ENCODE data around the gene STK36.

STK36 gene, protein sequence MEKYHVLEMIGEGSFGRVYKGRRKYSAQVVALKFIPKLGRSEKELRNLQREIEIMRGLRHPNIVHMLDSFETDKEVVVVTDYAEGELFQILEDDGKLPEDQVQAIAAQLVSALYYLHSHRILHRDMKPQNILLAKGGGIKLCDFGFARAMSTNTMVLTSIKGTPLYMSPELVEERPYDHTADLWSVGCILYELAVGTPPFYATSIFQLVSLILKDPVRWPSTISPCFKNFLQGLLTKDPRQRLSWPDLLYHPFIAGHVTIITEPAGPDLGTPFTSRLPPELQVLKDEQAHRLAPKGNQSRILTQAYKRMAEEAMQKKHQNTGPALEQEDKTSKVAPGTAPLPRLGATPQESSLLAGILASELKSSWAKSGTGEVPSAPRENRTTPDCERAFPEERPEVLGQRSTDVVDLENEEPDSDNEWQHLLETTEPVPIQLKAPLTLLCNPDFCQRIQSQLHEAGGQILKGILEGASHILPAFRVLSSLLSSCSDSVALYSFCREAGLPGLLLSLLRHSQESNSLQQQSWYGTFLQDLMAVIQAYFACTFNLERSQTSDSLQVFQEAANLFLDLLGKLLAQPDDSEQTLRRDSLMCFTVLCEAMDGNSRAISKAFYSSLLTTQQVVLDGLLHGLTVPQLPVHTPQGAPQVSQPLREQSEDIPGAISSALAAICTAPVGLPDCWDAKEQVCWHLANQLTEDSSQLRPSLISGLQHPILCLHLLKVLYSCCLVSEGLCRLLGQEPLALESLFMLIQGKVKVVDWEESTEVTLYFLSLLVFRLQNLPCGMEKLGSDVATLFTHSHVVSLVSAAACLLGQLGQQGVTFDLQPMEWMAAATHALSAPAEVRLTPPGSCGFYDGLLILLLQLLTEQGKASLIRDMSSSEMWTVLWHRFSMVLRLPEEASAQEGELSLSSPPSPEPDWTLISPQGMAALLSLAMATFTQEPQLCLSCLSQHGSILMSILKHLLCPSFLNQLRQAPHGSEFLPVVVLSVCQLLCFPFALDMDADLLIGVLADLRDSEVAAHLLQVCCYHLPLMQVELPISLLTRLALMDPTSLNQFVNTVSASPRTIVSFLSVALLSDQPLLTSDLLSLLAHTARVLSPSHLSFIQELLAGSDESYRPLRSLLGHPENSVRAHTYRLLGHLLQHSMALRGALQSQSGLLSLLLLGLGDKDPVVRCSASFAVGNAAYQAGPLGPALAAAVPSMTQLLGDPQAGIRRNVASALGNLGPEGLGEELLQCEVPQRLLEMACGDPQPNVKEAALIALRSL (N-terminal part only)

DNA sequence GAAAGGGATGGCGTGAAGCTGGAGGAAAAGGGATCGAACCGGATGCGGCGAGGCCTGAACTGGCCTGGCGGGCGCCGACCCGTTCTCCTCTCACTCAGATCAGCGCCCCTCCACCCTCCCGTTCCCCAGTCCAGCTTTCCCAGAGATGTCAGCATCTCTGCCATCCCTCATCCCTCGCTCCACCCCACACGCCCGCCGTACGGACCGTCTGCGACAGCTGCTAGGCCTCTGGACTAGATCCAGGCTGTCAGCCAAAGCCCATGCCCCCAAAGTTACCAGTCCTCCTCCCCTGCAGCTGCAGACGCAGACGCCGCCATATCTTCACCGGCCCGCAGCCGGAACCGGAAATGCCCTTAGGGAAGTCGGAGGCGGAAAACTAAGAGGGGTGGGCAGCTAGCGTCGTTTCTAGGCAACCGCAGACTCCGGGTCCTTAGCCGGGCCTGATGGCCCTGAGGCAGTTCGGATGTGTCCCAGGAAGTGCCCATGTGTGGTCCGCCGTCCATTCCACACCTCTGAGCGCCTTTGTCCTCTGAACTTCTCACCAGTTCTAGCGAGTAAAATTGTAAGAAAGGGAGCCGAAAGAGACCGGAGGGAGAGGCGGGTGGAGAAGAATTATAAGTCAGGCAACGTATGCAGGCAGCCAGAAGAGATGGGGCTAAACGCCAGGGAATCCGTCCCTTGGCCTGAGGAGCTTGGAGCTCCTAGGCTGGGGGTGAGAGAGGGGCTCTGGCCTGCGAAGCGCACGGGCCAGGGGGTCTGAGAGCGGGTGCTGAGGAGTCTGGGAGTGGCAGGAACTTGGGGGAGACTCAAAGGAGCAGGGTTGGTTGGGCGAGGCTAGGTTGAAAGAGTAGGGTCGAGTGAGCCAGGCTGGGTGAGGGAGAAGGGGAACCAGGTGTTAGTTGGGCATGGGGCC, at the start of gene STK36, which contains the start of gene RNF25:
Gene STK36, plus strand, starts transcription at position 433 of the 913 bp plus-strand sequence. CDS start 744 bp downstream, outside the sequence.
Gene RNF25, minus strand, starts transcription at position 349 of the 913 bp plus-strand sequence. Its CDS starts 32 bp downstream, at position 317.
- DNase-seq (ENCODE audit: low read depth) = peak; percentile 80

- peak; percentile 5 for DNase-seq (ENCODE audit: low read depth)
These were observed 49.1 kb upstream of the STK36 start for GRCh38 chr2:218622606-218623365.

DNA sequence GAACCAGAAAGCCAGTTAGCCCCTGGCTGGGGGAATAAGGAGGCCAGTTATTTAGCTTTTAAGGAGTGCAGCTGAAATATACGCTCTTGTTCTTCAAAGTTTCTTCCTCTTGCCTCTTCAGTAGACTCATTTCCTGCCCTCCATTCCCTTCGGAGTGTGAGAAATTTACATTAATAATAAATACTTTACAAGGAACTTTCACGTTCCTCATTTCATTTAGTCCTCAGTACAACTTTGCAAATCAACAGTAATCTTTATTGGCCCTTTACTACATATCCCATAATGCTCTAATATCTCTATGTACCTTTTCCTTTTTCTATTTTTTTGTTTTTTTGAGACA, 48.5 kb upstream of the STK36 start:
- DNase-seq (ENCODE audit: low read depth) = no peak

- DNase-seq (ENCODE audit: low read depth) = no peak
These were observed 45.5 kb upstream of the STK36 start for GRCh38 chr2:218626369-218626768.

DNA sequence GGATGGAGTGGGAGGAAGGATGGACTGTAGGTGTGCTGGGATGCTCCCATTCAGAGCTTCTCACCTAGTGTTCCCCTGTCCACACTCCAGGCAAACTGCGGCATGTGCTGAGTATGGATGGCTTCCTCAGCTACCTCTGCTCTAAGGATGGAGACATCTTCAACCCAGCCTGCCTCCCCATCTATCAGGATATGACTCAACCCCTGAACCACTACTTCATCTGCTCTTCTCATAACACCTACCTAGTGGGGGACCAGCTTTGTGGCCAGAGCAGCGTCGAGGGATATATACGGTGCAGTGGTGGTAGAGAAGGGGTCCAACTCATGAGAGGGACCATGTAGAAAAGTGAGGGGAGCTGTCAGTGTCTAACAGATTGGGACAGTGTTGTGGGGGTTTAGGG, 43.9 kb upstream of the STK36 start:
- DNase-seq (ENCODE audit: low read depth) = no peak

DNA sequence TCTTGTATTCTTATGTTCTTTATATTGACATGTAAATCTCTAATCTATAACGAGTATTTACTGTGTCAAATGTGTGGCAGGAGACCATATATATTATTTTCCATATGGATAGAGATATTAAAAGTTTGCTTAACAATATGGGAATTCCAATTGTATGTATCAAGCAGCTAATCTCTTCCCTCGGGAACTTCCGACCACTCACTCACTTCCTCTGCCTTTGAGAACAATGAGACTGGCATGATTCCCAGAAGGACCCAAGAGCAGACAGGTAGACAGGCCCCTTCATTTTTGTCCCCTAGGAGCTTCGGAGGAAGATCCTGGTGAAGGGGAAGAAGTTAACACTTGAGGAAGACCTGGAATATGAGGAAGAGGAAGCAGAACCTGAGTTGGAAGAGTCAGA, 40.0 kb upstream of the STK36 start:
- no peak for DNase-seq (ENCODE audit: low read depth)

DNA sequence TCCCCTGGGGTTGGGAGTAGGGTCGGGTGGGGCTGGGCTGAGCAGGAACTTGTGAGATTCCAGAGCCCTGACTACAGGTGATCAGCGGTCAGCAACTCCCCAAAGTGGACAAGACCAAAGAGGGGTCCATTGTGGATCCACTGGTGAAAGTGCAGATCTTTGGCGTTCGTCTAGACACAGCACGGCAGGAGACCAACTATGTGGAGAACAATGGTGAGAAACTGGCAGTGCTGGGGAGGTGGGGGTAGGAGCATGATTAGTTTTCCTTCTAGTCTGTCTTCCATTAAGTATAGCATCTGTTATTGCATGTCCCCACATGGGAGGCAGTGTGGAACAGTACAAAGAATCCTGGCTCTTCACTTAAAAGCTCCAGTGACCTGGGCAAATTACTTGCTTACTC, 36.2 kb upstream of the STK36 start:
- DNase-seq (ENCODE audit: low read depth) = no peak

GRCh38 chr2:218638372-218638771, 33.5 kb upstream of the STK36 start:
- DNase-seq (ENCODE audit: low read depth) = no peak

DNA sequence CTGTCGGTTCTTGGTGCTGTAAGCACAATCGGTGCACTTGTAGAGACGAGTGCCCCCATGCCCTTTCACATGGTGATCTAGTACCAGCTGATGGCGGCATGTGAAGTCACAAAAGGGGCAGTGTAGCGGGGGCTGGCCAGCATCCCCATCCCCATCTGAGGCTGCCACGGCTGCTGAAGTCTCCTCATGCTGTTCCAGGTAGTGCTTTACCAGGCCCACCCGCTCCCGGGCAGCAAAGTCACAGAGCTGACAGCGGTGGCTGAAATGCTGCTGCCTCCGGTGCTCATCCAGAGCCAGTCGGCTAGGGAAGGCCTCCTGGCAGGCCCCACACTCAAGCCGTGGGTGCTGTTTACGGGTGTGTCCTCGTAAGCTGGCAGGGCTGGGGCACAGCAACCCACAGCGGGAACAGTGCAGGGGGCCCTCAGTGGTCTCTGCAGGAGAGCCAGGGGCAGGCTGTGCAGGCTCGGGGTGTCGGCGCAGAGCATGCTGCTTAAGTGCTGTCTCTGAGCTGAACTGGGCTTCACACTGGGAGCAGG, 29.7 kb upstream of the STK36 start:
- no peak for DNase-seq (ENCODE audit: low read depth)

DNA sequence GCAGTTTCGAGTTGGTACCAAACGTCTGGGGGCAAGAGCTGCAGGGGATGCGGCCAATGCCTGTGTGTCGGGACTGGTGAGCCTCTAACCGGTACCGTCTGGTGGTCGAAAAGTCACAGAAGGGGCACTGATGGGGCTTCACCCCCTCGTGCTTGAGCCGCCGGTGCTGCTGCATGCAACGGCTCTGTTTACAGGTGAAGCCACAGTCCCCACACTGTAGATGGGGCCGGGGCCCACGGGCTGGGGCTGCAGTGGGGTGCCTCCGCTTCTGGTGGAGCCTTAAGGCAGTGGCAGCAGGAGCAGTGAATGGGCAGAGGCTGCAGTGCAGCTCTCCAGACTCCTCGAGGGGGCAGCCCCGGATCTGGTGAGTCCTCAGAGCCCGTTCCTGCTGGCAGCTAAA, 29.1 kb upstream of the STK36 start:
- no peak for DNase-seq (ENCODE audit: low read depth)

GRCh38 chr2:218643751-218644310, 28.1 kb upstream of the STK36 start:
- no peak for DNase-seq (ENCODE audit: low read depth)

DNA sequence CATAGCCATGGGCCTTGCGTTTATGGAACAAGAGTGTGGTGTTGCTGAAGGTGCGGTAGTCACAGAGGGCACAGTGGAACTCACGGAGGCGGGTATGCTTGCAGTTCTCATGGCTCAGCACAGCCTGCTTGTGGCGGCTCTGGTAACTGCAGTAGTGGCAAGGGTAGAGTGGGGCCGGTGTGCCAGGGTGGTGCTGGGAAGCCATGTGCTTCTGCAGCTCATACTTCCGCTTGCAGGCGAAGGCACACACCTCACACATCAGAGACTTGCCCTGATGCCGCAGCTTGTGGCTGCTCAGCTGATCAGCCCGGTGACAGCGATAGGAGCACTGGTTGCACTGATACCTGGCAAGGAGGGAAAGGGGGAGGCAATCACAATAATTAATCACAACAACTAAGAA, 27.2 kb upstream of the STK36 start:
- no peak for DNase-seq (ENCODE audit: low read depth)

DNA sequence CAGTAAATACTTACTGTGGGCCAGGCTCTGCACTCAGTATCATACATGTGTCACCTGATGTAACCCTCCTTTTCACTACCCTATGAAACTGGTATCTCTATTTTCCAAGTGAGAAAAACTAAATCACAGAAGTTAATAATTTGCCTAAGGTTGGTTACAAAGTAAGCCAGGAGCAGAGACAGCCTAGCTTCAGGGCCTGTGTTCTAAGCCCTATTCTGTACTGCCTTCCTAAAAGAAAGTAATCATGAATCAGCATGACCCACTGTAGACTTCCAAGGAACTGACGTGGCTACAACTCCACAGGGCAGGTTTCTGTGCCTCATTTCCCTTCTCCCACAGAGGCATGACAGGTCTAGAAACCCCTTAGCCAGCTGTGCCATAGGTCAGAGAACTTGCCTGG, 26.8 kb upstream of the STK36 start:
- DNase-seq (ENCODE audit: low read depth) = peak; percentile 8

- no peak for DNase-seq (ENCODE audit: low read depth)
These were observed 23.6 kb upstream of the STK36 start for GRCh38 chr2:218648088-218648786.

DNA sequence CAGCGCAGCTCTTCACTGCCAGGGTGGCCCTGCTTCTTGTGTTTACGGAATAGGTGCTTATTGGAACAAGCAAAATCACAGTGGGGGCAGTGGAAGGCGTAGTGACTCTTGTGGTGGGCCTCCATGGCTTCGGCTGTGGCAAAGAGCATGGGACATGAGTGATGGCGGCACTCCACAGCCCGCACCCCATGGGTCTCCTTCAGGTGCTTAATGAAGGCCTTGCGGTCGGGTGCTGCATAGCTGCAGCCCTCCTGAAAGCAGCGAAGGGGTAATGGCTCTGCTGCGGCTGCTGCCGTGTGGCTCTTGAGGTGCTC, 23.1 kb upstream of the STK36 start:
- DNase-seq (ENCODE audit: low read depth) = no peak

DNA sequence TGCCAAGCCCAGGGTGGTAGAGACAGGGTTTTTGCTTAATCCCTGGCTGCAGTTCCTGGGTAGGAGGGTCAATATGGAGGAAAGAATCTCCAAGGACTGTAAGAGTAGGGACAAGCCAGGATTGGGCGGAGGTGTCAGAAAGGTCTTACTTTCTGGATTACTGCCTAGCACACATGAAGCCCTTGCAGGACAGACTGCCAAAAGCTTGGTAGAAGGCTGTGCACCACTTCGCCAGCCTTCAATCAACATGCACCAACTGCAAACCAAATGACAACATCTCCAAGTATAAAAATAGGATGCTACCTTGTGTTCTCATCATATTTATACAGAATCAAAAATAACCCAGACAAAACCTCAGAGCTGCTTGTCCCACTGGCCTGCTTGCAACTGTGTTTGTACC, 16.1 kb upstream of the STK36 start:
- no peak for DNase-seq (ENCODE audit: low read depth)

DNA sequence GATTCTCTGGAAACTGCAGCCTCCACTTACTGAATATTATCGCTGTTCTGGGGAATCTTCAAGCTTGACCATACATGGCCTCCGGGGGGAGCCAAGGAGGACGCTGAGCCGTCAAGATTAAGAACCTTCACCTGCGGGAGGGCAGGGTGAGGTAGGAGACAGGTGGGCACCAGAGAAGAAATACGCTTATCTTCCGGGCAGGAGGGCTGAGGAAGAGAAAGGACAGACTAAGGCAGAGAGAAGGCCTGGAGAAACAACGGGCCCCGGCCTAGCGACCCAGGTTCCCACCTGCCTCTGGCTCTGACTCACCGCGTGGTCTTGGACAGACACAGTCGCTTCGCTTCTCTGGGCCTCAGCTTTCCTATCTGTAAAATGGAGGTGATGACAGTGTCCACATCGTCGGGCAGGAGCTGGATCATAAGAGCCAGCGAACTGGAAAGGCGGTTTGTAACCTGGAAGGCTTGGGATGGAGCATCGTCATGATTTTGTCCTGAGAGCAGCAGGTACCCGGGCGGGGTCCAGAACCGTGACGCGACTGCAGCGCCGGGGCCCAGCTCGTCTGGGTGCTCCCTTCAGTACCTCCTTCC, 13.1 kb upstream of the STK36 start:
- DNase-seq (ENCODE audit: low read depth) = no peak

GRCh38 chr2:218659258-218659987, 12.5 kb upstream of the STK36 start, which contains the start of the genes BCS1L and ZNF142:
BCS1L (plus strand) TSS chr2:218659683; CDS start chr2:218660988, 1,305 bp downstream.
ZNF142 (minus strand) TSS chr2:218659623; CDS start chr2:218656429, 3,194 bp downstream.
- DNase-seq (ENCODE audit: low read depth) = no peak
